Liver (tissue), 3 donors: ENCODE results near the gene COL1A2.

Experiments
- GABPA ChIP-seq, 2 donors: IDR thresholded peaks in 1 of 2; conservative IDR thresholded peaks in 1 of 2; 2 replicates each; pipeline ENCODE4 v1.6.1; 2016; ENCODE audit warnings: antibody characterized with exemption in 2 of 2, mild to moderate bottlenecking in 1 of 2, moderate library complexity in 1 of 2
- JUND ChIP-seq, 2 donors: IDR thresholded peaks; 2 replicates each; pipeline ENCODE4 v1.6.1; 2016; ENCODE audit warnings: antibody characterized with exemption in 2 of 2
- TAF1 ChIP-seq: conservative IDR thresholded peaks from 2 replicates; pipeline ENCODE4 v1.6.1; 2016; ENCODE audit warnings: antibody characterized with exemption, mild to moderate bottlenecking
- TF ChIP-seq, protein P1 (sequence below): IDR thresholded peaks from 2 replicates; pipeline ENCODE4 v1.6.1; 2016; ENCODE audit warnings: antibody characterized with exemption, mild to moderate bottlenecking
- TF ChIP-seq, protein P2 (sequence below): fragments of 150-350 bp; IDR thresholded peaks from 2 replicates; pipeline ENCODE4 v1.5.1; 2017; ENCODE audit warnings: improper control_type of control experiment, low read depth, low read length; ENCODE audit not compliant: missing input control
- TF ChIP-seq, protein P3 (sequence below): IDR thresholded peaks from 2 replicates; pipeline ENCODE4 v1.6.1; 2016; ENCODE audit warnings: antibody characterized with exemption
- TF ChIP-seq, protein P4 (sequence below): IDR thresholded peaks from 2 replicates; pipeline ENCODE4 v1.6.1; 2016; ENCODE audit warnings: antibody characterized with exemption
- TF ChIP-seq, protein P5 (sequence below): IDR thresholded peaks from 2 replicates; pipeline ENCODE4 v1.6.1; 2016; ENCODE audit warnings: antibody characterized with exemption
- donor health status: healthy.
- donor health status: healthy.

DNA sequence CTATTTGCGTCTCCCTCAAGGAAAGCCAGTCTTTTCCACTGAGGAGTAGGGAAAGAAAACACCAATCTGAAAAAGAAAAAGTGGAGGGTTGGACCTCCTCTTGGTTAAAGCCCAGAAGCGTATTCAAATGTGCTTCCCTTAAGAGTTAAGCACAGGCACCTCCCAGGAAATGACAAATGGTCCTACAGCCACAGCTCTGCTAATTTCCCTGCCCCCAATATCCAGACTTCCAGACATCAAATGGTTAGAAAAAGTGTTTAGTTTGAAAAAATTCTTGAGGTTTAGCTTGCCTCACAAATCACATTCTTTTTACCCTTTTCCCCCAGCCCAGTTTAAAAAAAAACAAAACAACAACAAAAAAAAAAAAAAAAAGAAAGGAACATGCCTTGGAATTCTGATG, 19.0 kb upstream of the COL1A2 start:
- TF ChIP-seq, protein P1, sequence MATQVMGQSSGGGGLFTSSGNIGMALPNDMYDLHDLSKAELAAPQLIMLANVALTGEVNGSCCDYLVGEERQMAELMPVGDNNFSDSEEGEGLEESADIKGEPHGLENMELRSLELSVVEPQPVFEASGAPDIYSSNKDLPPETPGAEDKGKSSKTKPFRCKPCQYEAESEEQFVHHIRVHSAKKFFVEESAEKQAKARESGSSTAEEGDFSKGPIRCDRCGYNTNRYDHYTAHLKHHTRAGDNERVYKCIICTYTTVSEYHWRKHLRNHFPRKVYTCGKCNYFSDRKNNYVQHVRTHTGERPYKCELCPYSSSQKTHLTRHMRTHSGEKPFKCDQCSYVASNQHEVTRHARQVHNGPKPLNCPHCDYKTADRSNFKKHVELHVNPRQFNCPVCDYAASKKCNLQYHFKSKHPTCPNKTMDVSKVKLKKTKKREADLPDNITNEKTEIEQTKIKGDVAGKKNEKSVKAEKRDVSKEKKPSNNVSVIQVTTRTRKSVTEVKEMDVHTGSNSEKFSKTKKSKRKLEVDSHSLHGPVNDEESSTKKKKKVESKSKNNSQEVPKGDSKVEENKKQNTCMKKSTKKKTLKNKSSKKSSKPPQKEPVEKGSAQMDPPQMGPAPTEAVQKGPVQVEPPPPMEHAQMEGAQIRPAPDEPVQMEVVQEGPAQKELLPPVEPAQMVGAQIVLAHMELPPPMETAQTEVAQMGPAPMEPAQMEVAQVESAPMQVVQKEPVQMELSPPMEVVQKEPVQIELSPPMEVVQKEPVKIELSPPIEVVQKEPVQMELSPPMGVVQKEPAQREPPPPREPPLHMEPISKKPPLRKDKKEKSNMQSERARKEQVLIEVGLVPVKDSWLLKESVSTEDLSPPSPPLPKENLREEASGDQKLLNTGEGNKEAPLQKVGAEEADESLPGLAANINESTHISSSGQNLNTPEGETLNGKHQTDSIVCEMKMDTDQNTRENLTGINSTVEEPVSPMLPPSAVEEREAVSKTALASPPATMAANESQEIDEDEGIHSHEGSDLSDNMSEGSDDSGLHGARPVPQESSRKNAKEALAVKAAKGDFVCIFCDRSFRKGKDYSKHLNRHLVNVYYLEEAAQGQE: no peak
- TF ChIP-seq, protein P2, sequence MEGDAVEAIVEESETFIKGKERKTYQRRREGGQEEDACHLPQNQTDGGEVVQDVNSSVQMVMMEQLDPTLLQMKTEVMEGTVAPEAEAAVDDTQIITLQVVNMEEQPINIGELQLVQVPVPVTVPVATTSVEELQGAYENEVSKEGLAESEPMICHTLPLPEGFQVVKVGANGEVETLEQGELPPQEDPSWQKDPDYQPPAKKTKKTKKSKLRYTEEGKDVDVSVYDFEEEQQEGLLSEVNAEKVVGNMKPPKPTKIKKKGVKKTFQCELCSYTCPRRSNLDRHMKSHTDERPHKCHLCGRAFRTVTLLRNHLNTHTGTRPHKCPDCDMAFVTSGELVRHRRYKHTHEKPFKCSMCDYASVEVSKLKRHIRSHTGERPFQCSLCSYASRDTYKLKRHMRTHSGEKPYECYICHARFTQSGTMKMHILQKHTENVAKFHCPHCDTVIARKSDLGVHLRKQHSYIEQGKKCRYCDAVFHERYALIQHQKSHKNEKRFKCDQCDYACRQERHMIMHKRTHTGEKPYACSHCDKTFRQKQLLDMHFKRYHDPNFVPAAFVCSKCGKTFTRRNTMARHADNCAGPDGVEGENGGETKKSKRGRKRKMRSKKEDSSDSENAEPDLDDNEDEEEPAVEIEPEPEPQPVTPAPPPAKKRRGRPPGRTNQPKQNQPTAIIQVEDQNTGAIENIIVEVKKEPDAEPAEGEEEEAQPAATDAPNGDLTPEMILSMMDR: no peak
- TF ChIP-seq JUND (IDR thresholded peaks at IDR 0.05) (no peak), GABPA (IDR thresholded peaks at IDR 0.05 in 1 of 2, conservative IDR thresholded peaks at IDR 0.05 in 1 of 2) (no peak), TAF1 (no peak)
- TF ChIP-seq, protein P3, sequence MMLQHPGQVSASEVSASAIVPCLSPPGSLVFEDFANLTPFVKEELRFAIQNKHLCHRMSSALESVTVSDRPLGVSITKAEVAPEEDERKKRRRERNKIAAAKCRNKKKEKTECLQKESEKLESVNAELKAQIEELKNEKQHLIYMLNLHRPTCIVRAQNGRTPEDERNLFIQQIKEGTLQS: no peak
- TF ChIP-seq, protein P4, sequence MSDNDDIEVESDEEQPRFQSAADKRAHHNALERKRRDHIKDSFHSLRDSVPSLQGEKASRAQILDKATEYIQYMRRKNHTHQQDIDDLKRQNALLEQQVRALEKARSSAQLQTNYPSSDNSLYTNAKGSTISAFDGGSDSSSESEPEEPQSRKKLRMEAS: no peak
- TF ChIP-seq, protein P5, sequence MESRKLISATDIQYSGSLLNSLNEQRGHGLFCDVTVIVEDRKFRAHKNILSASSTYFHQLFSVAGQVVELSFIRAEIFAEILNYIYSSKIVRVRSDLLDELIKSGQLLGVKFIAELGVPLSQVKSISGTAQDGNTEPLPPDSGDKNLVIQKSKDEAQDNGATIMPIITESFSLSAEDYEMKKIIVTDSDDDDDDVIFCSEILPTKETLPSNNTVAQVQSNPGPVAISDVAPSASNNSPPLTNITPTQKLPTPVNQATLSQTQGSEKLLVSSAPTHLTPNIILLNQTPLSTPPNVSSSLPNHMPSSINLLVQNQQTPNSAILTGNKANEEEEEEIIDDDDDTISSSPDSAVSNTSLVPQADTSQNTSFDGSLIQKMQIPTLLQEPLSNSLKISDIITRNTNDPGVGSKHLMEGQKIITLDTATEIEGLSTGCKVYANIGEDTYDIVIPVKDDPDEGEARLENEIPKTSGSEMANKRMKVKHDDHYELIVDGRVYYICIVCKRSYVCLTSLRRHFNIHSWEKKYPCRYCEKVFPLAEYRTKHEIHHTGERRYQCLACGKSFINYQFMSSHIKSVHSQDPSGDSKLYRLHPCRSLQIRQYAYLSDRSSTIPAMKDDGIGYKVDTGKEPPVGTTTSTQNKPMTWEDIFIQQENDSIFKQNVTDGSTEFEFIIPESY: no peak
